Stimulated activated effector memory CD8-positive, alpha-beta T cell treated with anti-CD3 and anti-CD28 coated beads, Interleukin-12 subunit alpha, Interleukin-12 subunit beta, amount 100 ng/mL, for 72 hours (primary cell): Measurements from ENCODE around the gene MALRD1.

Source experiments
- ATAC-seq: fragments of 150-1000 bp; cut with Tn5 transposase; 2 replicates; pipeline ENCODE4 v1.10.0; 2021
- DNase-seq, 2 donors: peaks; one replicate each; pipeline ENCODE4 v3.0.0; 2021 to 2022; ENCODE audit warnings: low spot score in 2 of 2
- H3K27ac Mint-ChIP-seq: one replicate; pipeline ENCODE4 v1.8.0; 2022; ENCODE audit warnings: mild to moderate bottlenecking, mixed read lengths
- H3K36me3 Mint-ChIP-seq: one replicate; pipeline ENCODE4 v1.8.0; 2022; ENCODE audit warnings: mild to moderate bottlenecking, mixed read lengths
- H3K4me1 Mint-ChIP-seq: one replicate; pipeline ENCODE4 v1.8.0; 2022; ENCODE audit warnings: mixed read lengths
- H3K4me3 Mint-ChIP-seq: one replicate; pipeline ENCODE4 v1.8.0; 2022; ENCODE audit warnings: mild to moderate bottlenecking, mixed read lengths
- H3K9me3 Mint-ChIP-seq: one replicate; pipeline ENCODE4 v1.8.0; 2022; ENCODE audit warnings: mixed read lengths

The MALRD1 gene

DNA sequence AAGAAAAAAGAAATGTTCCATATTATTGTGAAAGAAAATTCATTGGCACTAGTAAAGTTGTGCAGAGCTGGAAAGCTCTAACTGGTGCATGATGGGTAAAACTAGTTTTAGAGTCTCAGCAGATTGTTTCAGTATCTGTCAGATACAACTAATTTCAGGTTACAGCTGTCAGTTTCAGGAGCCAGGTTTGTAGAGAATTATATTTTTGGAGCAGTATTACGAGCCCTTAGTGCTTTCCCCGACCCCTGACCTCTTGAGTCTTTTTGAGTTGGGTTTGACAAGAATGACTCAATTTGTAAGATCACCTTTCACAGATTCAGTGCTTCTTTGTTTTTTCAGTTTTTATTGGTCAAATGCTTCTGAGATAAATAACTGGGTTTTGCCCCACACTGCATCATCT, 401.3 kb downstream of the MALRD1 start:
- no peak for DNase-seq
- Mint-ChIP-seq H3K4me3 (no peak overlapping the region), H3K4me1 (no peaks in the 10 kb centered on the region), H3K36me3 (no peaks in the 10 kb centered on the region), H3K27ac (no peak overlapping the region), H3K9me3 (no peaks in the 10 kb centered on the region)
- no peak for ATAC-seq

DNA sequence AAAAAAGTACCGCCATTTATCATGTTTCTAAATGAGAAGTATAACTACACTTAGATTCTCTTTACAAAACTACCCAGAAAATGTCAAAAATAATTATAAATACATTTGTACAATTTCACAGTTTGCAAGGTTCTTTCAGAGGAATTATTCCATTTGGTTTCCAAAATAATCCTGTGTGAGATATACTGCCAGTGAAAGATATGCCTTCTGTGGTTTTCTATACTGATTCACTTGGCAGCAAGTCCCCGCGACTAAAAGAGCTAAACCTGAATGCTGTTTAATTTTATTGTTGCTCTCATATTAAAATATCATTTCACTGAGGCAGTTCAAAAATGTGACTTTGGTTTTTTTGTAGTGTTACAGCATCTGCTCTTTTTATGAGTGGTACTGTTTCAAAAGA, 402.8 kb downstream of the MALRD1 start:
- Mint-ChIP-seq H3K27ac (no peak overlapping the region), H3K4me3 (no peak overlapping the region), H3K36me3 (no peaks in the 10 kb centered on the region), H3K9me3 (no peaks in the 10 kb centered on the region), H3K4me1 (no peaks in the 10 kb centered on the region)
- ATAC-seq (no peak), DNase-seq (no peak)

DNA sequence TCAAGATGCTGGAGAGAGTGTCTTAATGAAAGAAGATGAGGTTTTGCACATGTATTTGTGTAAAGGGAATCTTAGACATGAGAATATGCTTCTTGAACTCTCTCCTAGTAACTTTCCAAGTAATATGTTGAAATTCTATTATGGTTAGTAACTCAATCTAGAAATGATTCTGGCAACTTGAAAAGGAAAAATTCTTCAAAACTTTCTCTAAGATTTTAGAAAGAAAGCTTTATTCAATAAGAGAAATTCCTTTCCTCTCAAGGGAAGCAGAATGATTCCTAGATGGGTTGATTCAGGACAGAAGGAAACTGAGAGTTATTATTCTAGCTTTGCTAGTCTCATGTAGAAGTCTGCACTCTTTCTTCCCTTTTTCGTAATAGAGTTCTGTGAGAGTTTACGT, 403.3 kb downstream of the MALRD1 start:
- Mint-ChIP-seq H3K4me1 (no peaks in the 10 kb centered on the region), H3K27ac (no peak overlapping the region), H3K4me3 (no peak overlapping the region), H3K9me3 (no peaks in the 10 kb centered on the region), H3K36me3 (no peaks in the 10 kb centered on the region)
- DNase-seq = no peak
- no peak for ATAC-seq

DNA sequence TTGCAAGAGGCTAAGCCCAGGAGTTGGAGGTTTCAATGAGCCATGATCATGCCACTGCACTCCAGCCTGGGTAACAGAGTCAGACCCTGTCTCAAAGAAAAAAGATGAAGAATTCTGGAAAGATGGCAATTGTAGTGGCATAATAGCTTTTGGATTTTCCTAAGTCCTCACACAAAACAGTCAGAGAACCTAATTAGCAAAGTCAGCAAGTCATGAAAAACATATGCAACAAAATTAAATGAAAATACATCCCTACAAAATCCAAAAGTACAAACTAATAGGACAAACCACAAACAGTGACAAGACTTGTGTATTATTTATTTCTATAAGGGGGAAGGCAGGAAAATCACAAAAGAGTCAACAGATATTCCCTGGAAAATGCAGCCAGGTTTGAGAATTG, 405.4 kb downstream of the MALRD1 start:
- H3K9me3 Mint-ChIP-seq = no peaks in the 10 kb centered on the region
- DNase-seq = no peak
- no peaks in the 10 kb centered on the region for H3K36me3 Mint-ChIP-seq
- H3K4me3 Mint-ChIP-seq = no peak overlapping the region
- no peak for ATAC-seq
- no peak overlapping the region for H3K27ac Mint-ChIP-seq
- no peaks in the 10 kb centered on the region for H3K4me1 Mint-ChIP-seq

DNA sequence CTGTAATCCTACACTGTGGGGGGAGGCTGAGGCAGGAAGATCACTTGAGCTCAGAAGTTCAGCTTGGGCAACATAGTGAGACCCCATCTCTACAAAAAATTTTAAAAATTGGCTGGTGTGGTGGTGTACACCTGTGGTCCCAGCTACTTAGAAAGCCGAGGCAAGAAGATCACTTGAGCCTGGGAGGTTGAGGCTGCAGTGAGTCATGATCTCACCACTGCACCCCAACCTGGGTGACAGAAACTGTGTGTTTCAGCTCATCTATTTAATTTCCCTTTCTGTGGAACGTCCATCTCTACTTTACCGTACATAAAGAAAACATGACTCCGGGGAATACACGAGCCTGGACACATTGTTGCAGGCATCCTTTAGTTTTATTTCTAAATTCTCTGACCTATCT, 413.0 kb downstream of the MALRD1 start:
- Mint-ChIP-seq H3K36me3 (no peaks in the 10 kb centered on the region), H3K9me3 (peaks cover 16% of the 10 kb centered on the region), H3K4me3 (no peak overlapping the region), H3K27ac (no peak overlapping the region), H3K4me1 (no peaks in the 10 kb centered on the region)
- ATAC-seq (no peak), DNase-seq (no peak)

DNA sequence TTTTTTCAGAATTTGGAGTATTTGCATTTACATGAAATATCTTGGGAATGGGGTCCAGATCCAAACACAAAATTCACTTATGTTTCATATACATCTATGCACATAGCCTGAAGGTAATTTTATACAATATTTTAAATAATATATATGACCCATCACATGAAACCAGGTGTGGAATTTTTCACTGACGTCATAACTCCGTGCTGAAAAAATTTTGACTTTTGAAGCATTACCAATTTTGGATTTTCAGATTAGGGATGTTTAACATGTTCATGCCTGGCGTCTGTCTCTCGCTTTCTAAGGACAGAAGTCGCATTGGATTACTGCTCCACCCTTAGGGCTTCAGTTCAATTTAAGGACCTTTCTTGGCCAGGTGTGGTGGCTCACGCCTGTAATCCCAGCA, 418.1 kb downstream of the MALRD1 start:
- H3K27ac Mint-ChIP-seq = no peak overlapping the region
- H3K4me3 Mint-ChIP-seq = no peak overlapping the region
- ATAC-seq = no peak
- H3K4me1 Mint-ChIP-seq = no peaks in the 10 kb centered on the region
- no peak for DNase-seq
- peaks cover 16% of the 10 kb centered on the region for H3K9me3 Mint-ChIP-seq
- H3K36me3 Mint-ChIP-seq = no peaks in the 10 kb centered on the region

DNA sequence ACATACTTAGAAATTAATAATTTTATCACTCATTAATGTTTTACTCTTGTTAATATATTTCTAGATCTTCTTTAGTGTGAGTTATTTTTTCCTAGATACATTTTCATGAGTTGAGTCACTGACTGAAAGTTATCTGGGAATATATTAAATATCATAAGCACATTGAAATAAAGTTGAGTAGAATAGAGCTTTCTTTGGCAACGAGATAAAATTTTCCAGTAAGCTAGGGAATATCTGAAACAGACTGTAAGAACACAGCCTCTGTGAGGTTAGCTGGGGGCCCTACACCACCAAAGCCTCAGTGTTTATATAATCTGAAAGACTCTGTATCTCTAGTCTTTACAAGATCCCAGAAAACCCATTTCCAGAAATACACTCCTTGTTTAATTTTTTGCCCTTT, 419.8 kb downstream of the MALRD1 start:
- H3K36me3 Mint-ChIP-seq = no peaks in the 10 kb centered on the region
- DNase-seq (no peak), ATAC-seq (no peak)
- H3K9me3 Mint-ChIP-seq = peaks cover 6% of the 10 kb centered on the region
- H3K4me1 Mint-ChIP-seq = no peaks in the 10 kb centered on the region
- no peak overlapping the region for H3K4me3 Mint-ChIP-seq
- no peak overlapping the region for H3K27ac Mint-ChIP-seq

DNA sequence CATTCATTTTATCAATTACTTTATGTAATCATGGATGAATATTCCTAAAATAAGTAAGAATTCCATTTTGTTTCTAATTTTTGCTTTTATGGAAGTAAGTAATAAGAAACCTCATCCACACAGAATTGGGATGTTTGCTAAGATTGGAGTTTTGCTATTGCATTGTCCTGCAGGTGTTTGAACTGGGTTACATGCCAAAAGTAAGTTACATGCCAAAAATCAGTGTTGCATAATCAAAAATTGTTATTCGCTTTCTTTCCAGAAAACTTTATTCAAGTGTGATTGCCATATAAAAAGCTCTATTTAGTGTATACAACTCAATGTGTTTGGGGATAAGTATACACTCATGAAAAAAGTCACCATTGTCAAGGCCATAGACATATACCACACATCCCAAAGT, 420.9 kb downstream of the MALRD1 start:
- H3K36me3 Mint-ChIP-seq = no peaks in the 10 kb centered on the region
- ATAC-seq (no peak), DNase-seq (no peak)
- H3K9me3 Mint-ChIP-seq = peaks cover 3% of the 10 kb centered on the region
- H3K27ac Mint-ChIP-seq = no peak overlapping the region
- H3K4me3 Mint-ChIP-seq = no peak overlapping the region
- no peaks in the 10 kb centered on the region for H3K4me1 Mint-ChIP-seq

DNA sequence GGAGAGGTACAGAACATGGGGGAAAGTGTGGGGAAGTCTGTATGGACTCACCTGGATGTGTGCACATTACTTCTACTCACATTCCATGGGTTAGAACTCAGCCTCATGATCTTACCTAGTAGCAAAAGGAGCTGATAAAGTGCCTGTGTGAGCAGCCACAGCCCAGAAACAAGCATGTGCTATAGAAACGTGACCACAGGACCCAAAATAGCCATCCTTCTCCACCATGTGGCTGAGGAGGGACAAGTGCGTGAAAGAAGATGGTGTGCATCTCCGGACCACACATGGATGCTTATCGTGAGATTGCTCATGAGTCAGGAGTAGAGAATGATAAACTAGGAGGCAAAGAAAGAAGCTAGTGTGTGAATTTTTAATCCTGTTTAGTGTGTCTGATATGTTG, 431.3 kb downstream of the MALRD1 start:
- H3K9me3 Mint-ChIP-seq = peaks cover 10% of the 10 kb centered on the region
- H3K4me1 Mint-ChIP-seq = no peaks in the 10 kb centered on the region
- no peak overlapping the region for H3K27ac Mint-ChIP-seq
- H3K36me3 Mint-ChIP-seq = no peaks in the 10 kb centered on the region
- DNase-seq (no peak), ATAC-seq (no peak)
- H3K4me3 Mint-ChIP-seq = no peak overlapping the region

DNA sequence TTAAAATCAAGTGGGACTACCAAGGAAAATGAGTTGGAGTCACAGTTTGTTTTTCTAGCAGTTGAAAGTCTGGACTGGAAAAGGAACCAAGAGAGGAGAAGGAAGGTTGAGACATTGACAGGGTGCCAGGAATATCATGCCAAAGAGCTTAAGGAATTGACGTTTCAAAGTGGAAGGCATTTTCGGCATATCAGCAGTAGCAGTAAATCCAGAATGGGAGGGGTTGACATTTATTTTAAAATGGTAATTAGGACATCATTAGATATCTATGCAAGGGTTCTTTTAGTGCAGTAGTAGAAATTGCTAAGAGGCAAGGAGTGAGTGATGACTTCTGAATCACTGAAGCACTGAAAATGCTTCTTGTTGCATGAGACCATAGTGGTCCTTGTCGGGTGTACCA, 431.8 kb downstream of the MALRD1 start:
- ATAC-seq (no peak), DNase-seq (no peak)
- H3K4me1 Mint-ChIP-seq = no peaks in the 10 kb centered on the region
- H3K4me3 Mint-ChIP-seq = no peak overlapping the region
- H3K9me3 Mint-ChIP-seq = peaks cover 10% of the 10 kb centered on the region
- no peak overlapping the region for H3K27ac Mint-ChIP-seq
- no peaks in the 10 kb centered on the region for H3K36me3 Mint-ChIP-seq

DNA sequence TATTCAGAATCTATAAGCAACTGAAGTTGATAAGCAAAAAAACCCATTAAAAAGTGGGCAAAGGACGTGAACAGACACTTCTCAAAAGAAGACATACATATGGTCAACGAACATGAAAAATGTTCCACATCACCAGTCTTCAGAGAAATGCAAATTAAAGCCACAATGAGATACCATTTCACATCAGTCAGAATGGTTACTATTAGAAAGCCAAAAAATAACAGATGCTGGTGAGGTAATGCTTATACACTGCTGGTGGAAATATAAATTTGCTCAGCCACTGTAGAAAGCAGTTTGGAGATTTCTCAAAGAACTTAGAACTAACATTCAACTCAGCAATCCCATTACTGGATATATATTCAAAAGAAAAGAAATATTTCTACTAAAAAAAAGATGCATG, 434.8 kb downstream of the MALRD1 start:
- Mint-ChIP-seq H3K27ac (no peak overlapping the region), H3K4me3 (no peak overlapping the region), H3K36me3 (no peaks in the 10 kb centered on the region), H3K4me1 (no peaks in the 10 kb centered on the region), H3K9me3 (peaks cover 9% of the 10 kb centered on the region)
- DNase-seq = no peak
- ATAC-seq = no peak

DNA sequence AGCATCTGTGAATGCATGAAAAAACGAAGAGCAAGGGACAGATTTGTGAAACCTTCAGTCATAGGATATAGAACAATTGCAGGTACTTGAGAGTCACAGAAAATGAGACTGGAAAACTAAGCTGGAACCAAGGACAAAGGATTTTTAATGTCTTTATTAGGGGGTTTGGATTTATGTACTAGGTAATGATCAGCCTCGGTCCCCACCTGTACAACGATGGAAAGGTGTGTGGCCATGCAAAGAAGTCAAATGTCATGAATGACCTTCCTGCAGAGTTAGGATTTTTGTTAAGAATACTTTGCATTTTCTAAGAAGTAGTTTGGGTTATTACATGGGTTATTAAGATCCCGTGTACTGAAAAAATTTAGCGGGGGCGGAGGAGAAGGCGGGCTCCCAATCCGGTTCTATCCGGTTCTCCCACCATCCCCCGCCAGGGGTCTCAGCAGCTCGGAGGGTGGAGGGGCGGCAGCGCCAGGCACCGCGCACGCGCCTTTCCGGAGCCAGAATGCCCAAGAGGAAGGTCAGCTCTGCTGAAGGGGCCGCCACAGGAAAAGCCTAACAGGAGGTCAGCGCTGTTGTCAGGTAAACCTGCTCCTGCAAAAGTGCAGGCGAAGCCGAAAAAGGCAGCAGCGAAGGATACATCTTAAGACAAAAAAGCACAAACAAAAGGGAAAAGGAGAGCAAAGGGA, 440.1 kb downstream of the MALRD1 start:
- Mint-ChIP-seq H3K27ac (no peak overlapping the region), H3K4me3 (no peak overlapping the region), H3K9me3 (peaks cover 6% of the 10 kb centered on the region), H3K4me1 (no peaks in the 10 kb centered on the region), H3K36me3 (no peaks in the 10 kb centered on the region)
- DNase-seq = no peak
- no peak for ATAC-seq

DNA sequence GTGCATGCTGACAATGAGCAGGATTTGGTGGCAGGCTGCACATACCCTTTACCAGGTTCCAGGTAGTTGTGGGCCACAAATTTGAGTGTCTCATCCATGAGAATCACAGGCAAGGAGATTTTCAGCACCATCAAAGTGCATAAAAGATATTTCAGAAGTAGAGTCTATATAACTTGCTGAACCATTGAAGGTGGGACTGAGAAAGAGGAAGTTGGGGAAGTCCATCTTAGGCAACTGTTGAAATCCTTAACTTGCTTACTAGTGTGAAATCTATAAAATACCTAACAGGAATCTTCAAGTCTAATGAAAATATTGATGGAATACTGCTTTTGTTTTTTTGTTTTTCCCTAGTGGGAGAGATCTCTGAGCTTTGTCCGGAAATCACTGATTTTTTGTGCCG, 442.6 kb downstream of the MALRD1 start:
- ATAC-seq (no peak), DNase-seq (no peak)
- Mint-ChIP-seq H3K9me3 (peaks cover 13% of the 10 kb centered on the region), H3K4me1 (no peaks in the 10 kb centered on the region), H3K36me3 (no peaks in the 10 kb centered on the region), H3K4me3 (no peak overlapping the region), H3K27ac (no peak overlapping the region)

DNA sequence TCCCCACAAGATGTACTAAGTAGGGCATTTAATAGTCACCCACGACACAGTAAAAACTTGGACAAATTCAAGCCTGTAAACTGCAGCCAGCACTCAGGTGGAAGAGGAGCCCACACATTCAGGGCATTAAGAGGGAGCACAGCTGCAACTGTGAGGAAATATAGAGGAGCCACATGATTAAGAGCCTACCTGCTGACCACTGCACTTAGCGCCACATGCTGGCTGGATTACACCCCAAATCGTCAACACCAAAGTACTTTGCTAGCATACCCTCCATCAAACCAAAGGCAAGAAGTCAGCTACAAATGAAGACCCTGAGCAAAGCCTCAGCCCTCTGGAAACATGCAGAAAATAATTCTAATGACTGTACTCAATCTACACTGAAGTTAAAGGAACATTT, 445.3 kb downstream of the MALRD1 start:
- no peaks in the 10 kb centered on the region for H3K36me3 Mint-ChIP-seq
- ATAC-seq (no peak), DNase-seq (no peak)
- H3K4me3 Mint-ChIP-seq = no peak overlapping the region
- H3K4me1 Mint-ChIP-seq = no peaks in the 10 kb centered on the region
- H3K9me3 Mint-ChIP-seq = peaks cover 14% of the 10 kb centered on the region
- no peak overlapping the region for H3K27ac Mint-ChIP-seq

DNA sequence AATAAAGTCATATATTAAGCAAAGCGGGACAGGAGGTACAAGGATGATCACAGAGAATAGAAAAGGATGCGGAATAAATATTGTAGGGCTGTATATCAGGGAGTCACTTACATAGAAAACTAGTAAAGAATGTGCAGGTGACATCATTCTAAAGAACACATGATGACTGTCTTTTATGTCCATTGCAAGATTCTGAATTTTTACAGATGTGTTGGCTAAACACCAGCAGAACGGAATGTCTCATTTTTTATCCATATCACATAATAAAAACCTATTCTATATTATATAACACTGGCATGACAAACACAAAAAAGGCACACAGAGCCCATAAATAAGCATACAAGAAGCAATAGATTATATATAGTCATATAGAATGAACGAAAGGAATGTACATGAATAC, 448.4 kb downstream of the MALRD1 start:
- H3K4me1 Mint-ChIP-seq = no peaks in the 10 kb centered on the region
- no peak for DNase-seq
- H3K27ac Mint-ChIP-seq = no peak overlapping the region
- peaks cover 14% of the 10 kb centered on the region for H3K9me3 Mint-ChIP-seq
- H3K36me3 Mint-ChIP-seq = no peaks in the 10 kb centered on the region
- no peak for ATAC-seq
- H3K4me3 Mint-ChIP-seq = no peak overlapping the region

DNA sequence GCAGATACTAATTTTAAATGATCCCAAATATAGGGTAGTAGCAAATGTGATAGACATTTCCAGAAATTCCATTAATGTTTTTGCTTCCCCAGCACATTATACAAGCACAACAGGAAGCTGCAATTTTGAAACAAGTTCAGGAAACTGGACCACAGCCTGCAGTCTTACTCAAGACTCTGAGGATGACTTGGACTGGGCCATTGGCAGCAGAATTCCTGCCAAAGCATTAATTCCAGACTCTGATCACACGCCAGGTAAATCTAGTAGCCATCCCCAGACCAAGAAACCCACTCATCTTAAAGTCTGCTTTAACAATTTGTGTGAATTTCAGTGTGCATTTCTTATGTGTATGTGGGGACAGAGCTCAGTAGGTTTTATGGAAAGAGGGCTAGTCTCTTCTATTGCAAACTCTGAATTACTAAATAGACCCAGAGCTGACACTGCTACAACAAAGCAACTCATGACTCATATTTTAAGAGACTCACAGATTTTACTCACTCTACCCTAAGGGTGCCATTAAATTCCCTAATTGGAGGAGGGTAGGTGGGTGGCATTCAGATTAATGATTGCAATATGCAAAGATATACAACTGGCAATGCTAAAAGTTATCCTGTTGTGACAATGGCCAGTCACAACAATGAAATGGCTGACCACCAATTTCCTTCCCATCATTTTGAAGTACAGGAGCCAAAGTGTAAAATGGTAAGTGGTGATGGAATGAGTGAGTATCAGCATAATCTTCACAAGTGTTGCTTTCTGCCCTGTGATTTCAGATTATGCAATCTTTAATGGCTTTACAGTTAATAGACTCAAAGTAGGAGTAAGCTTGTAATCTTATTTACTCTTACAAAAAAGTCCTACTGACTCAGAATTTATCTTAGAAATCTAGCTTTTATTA, 450.0 kb downstream of the MALRD1 start:
- ATAC-seq = no peak
- no peak for DNase-seq
- H3K4me1 Mint-ChIP-seq = no peaks in the 10 kb centered on the region
- peaks cover 11% of the 10 kb centered on the region for H3K9me3 Mint-ChIP-seq
- H3K27ac Mint-ChIP-seq = no peak overlapping the region
- no peak overlapping the region for H3K4me3 Mint-ChIP-seq
- H3K36me3 Mint-ChIP-seq = no peaks in the 10 kb centered on the region
